ENCODE data around the gene AATK.

GRCh38 chr17:81179220-81179619, 13.2 kb upstream of the AATK start:
- no peak for TF ChIP-seq CTCF (IDR thresholded peaks at IDR 0.05)
- TF ChIP-seq POLR2A (IDR thresholded peaks at IDR 0.05) = no peak

Data from upper lobe of left lung (tissue), 4 donors.